GDM1 (cell line): Measurements from ENCODE around the gene ASB8.
"Not testable (repeated sequence)": the region's sequence is repeated elsewhere in the genome, so short reads cannot be mapped to it uniquely, and the experiment has no call there.

Experiments used
- DNase-seq: peaks from one replicate; lab custom pipeline; 2025; lab: John Stamatoyannopoulos, UW

Gene ASB8

DNA sequence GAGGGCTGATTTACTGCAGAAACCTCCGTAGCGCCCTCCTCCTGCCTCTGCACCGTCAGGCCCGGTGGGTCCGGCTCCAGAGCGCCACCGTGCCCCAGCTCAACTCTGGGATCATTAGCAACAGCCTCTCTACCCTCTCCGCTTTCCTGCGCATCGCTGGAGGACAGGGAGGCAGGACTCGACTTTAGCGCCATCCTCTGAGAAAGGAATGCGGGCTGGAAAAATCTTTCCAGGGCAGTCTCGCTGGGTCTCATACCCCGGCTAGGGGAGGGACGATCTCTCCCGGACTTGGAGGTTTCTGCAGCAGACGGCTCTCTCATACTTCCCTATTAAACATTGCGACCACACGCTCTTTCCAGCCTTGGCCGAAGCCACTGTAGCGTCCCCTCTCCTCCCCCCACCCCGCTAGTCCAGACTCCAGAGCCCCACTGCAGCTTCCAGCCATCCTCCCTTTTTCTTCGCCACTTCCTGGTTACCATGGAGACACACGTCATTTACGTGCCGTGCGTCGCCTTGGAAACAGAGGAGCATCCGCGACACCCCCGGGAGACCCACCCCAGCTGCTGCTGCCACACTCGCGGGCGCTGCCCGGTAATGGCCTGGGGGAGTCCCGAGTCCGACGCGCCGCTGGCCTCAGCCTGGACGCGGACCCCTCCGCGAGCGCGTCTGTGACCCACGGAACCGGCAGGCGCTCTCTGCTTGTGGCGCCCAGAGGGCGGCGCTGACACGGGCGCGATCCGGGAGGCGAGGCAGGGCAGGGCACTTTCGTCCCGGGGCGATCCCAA, 26.0 kb upstream of the ASB8 start, which contains the start of gene CCDC184:
Gene CCDC184, plus strand, starts transcription at position 554 of the 785 bp plus-strand sequence. CDS start 479 bp downstream, outside the sequence.
- DNase-seq = no peak

DNA sequence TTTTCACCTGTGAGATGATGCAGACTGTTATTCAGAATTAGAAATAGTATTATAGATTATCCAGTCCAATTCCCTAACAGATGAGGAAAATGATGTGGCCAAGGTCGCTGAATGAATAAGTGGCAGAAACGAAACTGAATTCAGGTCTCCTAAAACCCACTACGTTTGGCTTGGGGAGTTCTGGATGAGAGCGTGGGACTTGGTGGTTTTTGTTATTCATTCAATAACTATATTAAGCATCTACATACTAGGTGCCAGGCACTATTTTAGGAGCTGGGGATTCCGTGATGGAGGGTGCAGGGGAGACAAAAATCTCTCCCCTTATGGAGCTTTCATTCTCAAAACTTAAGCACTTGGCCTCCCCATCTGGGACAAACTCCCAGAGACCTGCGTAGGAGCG, 25.3 kb upstream of the ASB8 start:
- DNase-seq = no peak

DNA sequence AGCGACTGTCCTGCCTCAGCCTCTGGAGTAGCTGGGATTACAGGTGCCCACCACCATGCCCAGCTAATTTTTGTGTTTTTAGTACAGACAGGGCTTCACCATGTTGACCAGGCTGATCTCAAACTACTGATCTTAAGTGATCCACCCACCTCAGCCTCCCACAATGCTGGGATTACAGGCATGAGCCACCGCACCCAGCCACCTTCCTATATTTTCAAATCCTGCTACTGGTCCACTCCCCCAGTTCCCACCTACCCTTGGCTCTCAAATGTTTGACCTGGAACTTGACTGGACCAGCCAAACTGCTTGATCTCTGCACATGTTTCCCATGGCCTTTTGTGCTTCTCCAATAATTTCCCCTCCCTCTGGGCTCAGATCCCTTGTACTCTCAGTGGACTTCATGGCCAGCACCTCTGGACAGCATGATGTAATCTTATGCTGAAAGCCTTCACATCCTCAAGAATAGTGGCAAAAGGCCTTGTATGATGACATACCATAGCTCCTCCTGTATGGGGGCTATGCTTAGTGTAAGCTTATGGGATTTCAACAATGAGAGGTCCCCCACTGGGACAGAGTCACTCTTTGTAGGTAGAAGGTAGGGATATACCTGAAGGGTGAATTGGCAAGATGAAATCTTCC, 23.7 kb upstream of the ASB8 start:
- no peak for DNase-seq

DNA sequence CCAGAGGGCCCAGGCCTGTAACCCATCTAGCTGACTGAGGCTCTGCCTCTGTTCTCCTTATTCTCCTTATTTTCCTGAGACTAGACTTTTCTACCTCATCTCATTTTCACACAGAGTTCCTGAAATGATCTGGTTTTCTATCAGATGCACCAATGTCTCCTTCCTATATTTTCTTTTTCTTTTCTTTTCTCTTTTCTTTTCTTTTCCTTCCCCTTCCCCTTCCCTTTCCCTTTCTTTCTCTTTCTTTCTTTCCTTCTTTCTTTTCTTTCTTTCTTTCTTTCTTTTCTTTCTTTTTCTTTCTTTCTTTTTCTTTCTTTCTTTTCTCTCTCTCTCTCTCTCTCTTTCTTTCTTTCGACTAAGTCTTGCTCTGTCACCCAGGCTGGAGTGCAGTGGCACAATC, 23.1 kb upstream of the ASB8 start:
- no peak for DNase-seq

DNA sequence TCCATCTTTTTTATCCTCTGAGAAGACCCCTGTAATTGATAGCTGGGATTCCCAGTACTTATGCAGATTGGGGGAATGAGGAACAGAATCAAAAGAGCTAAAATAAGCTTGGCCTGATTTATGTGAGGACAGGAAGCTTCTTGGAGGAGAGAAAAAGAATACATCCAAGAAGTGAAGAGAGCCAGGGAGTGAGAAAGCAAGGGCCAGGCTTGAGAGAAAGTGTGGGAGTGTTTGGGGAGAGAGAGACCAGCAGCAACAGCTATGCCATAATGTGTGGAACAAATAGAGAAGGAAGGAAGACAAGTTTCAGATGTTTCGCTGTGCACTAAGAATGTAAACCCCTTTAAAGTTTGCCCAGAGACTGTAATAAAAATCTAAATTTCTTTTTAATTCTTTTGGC, 22.2 kb upstream of the ASB8 start:
- no peak for DNase-seq

DNA sequence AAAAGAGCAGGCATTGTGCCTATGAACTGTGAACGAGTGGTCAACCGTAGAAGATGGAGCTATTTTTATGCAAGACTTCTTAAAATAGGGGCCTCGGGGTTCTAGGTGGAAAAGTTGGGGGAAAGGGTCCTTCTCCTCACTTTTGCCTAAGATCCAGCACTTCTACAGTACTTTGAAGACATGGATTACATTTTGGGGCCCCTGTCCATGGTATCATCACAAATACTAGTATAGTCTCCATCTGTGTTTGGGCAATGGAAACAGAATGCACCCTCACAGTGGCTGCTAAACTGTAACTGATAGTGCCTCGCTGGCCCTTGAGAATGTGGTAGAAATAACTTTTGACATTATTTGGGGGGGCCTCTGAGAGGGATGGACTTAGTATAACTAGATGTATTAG, 20.7 kb upstream of the ASB8 start:
- DNase-seq = no peak

DNA sequence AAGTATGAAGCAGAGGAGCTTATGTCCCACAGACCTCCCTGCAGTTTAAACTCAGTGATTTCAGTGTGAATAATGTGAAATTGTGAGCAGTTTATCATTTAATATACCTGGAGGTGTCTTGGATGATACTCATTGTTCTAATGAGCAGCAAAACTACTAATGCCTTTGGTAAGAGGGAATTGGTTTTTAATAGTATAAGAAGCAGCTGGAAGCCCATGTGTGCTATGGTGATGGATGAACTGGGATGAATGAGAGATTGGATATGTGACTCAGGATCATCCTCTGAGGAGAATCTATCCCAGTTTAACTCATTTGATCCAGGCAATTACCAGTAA, 19.1 kb upstream of the ASB8 start:
- no peak for DNase-seq

DNA sequence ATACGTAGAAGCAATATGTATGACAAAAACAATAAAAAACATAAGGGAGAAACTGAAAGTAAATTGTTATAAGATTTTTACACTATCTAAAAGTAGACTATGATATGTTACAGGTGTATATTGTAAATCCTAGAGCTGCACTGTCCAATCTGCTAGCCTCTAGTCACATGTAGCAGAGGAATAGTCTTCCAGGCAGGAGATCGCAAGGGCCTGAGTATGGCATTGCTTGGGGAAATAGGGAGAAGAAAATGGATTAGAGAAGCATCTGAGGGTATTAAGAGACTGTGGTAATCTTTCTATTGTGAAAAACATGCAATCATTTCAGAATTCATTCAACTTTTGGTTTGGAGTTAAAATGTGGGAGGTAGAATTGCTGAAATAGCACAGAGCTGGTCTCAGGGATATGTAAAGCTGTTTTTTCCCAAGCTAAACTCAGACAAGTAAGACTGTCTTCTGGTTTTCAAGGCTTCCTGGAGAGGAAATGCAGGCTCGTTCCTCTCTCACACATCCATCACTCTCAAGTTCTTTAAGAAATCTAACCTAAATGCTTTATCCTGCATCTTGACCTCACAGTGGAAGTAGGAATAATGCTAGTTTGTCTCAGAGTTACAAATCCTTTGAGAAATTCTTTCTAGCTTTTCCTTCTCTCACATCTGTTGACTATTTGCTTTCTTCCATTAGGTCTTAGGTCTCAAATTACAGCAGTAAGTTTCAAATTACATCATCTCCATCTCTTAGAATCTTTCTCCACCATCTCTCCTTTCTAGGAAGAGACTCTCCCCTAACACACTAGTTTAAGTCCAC, 18.5 kb upstream of the ASB8 start:
- no peak for DNase-seq

DNA sequence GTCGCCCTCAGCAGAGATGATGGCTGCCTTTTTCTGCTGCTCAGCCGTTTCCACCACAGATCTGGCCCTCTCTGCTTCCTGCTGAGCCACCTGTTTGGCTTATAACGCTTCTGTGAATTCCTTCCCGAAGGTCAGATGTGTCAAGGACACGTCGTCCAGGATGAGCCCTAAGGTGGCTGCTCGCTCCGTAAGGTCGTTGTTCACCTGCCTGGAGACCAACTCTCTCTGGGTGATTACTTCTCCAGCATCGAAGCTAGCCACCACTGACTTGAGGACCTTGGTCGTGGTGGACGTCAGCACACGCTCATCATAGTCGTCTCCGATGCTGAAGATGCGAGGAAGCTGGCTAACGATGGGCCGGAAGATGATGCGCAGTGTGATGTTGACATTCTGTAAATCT, 11.7 kb upstream of the ASB8 start:
- DNase-seq = no peak

DNA sequence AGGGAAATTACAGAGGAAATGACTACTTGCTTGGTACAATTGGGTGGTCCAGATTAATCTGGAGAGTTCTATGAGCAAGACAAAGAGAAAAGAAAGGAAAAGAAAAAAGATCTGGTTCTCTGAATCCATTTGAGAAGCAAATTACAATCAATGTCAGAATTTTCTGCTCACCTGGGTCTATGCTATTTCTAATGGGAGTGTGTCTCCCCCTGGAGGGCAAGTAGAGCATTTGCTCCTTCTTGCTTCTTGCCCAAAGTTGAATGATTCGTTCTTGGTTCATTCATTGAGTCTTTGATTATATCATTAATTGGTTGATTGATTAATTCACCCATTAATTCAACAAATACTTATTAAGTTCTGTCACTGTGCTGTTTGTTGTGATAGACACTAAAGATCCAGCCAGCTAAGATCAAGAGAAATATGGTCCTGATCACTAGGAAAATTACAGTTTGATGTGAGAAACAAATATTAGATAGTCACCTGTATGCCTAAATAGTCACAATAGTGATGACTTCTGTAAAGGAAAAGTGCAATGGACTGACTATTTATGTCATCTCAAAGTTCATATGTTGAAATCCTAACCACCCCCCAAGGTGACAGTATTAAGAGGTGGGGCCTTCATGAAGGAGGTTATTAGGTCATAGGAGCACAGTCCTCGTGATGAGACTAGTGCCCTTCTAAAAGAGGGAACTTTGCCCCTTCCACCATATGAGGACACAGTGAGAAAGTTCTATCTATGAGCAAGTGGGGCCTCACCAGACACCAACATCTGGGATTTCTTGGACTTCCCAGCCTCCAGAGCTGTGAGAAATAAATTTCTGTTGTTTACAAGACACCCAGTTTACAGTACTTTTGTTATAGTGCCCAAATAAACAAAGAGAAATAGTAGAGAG, 8.0 kb upstream of the ASB8 start:
- DNase-seq = peak; percentile 16

DNA sequence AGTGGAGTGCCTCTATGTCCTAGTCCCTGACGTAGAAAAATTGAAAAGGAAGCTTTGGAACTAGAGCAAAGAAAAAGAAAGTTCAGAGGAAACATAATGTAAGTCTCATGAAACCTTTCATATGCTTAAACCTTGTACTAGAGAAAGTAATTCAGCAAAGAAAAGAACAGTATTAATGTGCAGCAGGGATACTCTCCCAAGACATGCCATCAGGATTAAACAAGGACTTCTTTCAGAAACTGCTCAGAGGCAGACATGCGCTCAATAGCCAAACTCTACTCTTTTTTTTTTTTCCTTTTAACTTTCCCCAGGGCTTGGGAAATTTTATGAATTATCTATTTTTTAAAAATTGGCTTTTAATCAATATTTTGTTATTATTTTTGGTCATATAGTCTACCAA, 7.1 kb upstream of the ASB8 start:
- DNase-seq = no peak

DNA sequence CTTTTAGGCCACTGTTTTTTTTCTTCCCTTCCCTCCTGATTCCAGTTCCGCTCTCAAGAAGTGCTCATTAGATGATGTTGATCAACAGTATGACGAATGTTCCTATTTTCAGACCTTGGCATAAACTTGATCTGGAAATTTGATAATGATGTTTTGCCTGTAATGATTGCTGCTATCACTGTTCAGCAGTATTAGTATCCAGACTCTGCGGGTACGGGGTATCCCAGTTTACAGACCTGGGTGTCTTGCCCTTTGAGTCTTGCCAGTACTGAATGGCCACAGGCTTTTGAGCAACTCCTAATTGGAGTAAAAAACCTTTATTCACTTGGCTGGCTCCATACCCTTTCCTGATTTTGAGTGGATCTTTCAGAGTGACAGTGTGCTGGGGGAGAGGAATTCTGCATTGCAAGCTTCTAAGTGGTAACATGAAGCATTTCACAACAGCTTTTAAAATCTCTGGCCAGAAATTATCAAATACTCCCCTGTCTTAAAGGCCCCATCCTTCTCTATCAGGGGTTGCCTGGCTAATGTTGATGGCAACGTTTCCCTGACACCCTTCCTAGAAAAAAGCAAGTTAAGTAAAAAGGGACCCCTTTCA, 5.9 kb upstream of the ASB8 start:
- DNase-seq = no peak

DNA sequence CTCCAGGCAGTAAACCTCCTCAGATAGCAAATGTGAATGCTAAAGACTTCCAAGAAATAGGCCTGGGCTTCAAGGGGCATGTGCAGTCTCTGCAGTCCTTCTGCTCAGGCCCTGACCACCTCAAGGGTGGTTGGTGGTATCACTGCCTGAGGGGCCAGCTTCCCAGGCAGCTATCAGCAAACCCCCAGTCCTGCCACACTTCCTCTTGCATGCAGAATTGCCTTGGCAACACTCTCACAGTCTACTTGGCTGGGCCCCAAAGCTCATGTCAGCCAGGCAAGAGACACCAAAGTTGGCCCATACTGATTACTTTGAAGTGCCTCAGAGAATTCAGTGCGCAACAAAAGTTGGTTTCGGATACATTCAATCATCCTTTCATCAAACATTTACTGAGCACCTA, 3.5 kb upstream of the ASB8 start:
- peak; percentile 75 for DNase-seq

DNA sequence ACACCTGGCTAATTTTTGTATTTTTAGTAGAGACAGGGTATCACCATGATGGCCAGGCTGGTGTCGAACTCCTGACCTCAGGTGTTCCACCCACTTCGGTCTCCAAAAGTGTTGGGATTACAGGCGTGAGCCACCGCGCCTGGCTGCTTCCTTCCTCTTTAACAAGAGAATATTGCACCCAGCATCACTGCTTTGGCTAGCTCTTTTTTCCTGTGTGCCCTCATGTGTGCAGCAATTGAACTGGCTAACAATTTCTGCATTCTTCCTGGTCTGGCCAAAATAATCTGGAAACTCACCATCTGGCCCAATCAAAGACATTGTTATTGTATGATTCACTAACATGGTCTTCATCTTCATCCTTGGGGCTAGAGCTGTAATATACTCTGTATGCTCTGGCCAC, 2.7 kb upstream of the ASB8 start:
- DNase-seq = no peak

DNA sequence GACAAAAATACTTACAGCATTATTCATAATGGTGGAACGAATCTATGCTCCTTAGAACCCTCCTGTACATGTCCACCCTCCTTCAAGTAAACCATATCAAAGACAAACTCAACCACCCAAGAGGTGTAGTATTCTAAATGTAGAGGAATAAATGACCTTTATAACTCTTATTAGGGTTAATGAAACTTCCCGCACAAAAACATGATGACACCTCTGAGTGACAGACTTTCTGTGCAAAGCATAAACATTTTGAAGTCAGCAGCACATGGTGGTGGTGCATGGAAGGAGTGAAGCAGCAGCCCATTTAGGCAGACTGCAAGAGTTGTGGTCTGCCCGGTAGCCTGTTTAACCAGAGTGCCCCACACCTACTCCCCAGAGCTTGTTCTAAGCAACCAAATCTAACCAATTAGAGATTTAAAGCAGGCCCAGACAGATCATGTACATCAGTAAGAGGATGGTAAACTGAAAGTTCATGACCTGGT, 615 bp upstream of the ASB8 start:
- DNase-seq = no peak

DNA sequence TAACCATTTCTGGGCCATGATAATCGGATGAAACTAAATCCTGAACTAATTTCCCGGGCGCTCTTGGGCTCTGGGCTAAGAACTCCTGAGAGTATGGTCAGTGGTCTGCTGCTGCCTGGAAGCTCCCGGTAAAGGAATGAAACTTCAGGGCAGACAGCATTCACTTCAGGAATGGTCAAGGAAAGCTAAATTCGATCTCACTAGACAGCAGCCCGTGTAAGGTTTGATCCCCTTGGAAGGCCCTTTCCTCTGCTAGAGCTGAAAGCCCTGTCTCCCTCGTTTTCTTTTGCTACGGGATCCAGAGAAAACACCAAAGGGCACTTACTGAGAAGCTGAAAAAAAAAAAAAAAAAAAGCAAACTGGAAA, 680 bp downstream of the ASB8 start:
- no peak for DNase-seq

DNA sequence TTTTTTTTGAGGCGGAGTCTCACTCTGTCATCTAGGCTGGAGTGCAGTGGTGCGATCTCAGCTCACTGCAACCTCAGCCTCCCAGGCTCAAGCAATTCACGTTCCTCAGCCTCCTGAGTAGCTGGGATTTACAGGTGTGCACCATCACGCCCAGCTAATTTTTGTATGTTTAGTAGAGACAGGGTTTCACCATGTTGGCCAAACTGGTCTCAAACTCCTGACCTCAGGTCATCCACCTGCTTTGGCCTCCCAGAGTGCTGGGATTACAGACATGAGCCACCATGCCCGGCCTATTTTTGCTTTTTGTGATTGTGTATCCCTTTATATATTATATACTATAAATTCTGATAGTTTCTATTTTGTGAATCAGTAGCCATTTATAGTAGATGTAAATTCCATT, 1.5 kb downstream of the ASB8 start:
- DNase-seq = not testable (repeated sequence)

DNA sequence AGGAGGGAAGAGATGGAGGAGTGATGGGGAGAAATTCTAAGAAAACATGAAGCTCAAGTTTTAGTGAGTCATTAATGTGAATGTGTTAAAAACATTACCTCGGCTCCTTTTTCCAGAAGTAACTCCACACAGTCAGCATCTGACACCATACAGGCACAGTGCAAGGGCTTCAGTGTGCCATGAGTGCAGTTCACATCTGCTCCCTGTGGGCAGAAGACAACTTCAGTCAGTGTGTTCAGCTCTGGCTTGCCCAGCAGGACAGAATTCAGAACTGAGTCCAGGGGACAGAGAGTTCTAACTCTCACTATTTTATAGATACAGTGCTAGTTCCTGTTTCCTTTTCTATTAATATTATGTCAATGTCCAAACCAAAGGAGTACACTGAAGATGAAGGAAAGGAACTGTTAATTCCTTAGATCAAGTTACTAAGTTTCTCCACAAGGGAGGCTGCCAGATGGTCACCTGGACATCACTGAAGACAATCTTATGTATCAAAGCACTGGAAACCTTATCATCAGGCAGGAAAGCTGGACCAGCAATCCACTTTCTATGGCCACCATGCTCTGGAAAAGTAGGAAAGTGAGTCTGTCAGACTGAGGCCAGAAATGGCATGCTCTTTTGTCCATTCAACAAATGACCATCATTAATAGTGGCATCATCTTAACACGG, 6.1 kb downstream of the ASB8 start:
- DNase-seq = no peak

DNA sequence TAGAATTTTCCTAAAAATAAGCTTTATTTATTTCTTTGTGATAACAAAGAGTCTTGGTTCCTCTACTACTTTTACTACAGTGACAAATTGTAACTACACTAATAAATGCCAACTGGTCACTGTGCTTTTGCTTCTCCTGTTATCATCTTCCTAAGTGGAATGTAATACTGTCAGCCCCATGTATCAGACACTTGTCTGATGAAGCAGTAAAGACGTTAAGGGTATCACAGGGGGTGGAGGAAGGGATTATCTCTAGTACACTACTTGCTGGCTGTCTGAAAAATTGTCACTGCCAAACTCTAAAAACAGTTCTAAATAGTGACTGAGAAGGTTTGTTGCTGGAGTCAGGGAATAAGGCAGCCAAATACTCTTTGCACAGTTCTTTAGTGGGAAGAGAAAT, 11.3 kb downstream of the ASB8 start:
- no peak for DNase-seq

DNA sequence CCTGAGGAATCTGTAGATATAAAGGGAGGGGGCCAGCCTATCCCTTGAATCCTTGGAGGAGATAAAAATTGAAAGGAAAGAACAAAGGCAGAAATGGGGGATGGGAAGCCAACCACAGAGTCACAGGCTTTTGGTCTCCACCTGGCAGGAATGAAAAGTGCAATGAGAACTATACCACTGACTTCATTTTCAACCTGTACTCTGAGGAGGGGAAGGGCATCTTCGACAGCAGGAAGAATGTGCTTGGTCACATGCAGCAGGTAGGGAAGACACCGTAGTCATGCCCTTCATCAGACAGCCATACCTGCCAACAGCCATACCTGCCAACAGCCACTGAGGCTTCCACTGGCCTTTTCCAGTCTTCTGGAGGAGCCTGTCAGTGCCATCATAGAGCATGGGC, 13.4 kb downstream of the ASB8 start:
- no peak for DNase-seq
